ENCODE results near the gene FBXO4. TPM values are rescaled to one million over a fixed set of nuclear protein-coding genes. Genes with fewer than 3 reads are reported as not detected.

FBXO4 gene
- total and polyA plus RNA-seq, 2 of the 8 experiments (the other 6 are each of a cell fraction or from before 2014, with no cell fraction given) = 0.60 to 0.88 TPM

DNA sequence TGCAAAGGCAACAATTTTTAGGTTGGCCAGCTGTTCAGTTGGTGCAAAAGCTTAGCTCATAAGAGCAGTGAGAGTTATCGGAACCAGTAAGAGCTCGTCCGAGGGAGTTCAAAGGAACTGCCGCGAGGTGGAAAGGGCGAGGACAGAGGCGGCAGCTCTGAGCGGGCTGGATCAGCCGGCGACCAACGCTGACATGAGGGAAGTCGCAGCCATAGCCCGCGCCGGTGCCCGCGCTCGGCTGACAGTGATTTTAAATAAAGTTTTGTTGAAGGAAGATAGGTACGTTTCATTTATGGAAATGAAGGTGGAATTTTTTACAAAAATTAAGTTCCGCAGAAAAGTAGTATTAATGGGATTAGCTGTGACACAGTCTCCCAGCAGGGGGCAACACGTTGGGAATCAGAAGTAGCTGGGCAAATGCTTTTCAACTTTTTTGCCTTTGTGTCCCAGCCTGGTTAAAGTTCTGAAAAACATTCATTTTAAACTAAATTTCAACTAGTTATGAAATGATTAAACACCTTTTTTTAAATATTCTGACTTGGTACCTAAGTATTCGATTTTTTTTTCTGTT, 43.2 kb downstream of the FBXO4 start (continued):
- TF ChIP-seq, protein P1, sequence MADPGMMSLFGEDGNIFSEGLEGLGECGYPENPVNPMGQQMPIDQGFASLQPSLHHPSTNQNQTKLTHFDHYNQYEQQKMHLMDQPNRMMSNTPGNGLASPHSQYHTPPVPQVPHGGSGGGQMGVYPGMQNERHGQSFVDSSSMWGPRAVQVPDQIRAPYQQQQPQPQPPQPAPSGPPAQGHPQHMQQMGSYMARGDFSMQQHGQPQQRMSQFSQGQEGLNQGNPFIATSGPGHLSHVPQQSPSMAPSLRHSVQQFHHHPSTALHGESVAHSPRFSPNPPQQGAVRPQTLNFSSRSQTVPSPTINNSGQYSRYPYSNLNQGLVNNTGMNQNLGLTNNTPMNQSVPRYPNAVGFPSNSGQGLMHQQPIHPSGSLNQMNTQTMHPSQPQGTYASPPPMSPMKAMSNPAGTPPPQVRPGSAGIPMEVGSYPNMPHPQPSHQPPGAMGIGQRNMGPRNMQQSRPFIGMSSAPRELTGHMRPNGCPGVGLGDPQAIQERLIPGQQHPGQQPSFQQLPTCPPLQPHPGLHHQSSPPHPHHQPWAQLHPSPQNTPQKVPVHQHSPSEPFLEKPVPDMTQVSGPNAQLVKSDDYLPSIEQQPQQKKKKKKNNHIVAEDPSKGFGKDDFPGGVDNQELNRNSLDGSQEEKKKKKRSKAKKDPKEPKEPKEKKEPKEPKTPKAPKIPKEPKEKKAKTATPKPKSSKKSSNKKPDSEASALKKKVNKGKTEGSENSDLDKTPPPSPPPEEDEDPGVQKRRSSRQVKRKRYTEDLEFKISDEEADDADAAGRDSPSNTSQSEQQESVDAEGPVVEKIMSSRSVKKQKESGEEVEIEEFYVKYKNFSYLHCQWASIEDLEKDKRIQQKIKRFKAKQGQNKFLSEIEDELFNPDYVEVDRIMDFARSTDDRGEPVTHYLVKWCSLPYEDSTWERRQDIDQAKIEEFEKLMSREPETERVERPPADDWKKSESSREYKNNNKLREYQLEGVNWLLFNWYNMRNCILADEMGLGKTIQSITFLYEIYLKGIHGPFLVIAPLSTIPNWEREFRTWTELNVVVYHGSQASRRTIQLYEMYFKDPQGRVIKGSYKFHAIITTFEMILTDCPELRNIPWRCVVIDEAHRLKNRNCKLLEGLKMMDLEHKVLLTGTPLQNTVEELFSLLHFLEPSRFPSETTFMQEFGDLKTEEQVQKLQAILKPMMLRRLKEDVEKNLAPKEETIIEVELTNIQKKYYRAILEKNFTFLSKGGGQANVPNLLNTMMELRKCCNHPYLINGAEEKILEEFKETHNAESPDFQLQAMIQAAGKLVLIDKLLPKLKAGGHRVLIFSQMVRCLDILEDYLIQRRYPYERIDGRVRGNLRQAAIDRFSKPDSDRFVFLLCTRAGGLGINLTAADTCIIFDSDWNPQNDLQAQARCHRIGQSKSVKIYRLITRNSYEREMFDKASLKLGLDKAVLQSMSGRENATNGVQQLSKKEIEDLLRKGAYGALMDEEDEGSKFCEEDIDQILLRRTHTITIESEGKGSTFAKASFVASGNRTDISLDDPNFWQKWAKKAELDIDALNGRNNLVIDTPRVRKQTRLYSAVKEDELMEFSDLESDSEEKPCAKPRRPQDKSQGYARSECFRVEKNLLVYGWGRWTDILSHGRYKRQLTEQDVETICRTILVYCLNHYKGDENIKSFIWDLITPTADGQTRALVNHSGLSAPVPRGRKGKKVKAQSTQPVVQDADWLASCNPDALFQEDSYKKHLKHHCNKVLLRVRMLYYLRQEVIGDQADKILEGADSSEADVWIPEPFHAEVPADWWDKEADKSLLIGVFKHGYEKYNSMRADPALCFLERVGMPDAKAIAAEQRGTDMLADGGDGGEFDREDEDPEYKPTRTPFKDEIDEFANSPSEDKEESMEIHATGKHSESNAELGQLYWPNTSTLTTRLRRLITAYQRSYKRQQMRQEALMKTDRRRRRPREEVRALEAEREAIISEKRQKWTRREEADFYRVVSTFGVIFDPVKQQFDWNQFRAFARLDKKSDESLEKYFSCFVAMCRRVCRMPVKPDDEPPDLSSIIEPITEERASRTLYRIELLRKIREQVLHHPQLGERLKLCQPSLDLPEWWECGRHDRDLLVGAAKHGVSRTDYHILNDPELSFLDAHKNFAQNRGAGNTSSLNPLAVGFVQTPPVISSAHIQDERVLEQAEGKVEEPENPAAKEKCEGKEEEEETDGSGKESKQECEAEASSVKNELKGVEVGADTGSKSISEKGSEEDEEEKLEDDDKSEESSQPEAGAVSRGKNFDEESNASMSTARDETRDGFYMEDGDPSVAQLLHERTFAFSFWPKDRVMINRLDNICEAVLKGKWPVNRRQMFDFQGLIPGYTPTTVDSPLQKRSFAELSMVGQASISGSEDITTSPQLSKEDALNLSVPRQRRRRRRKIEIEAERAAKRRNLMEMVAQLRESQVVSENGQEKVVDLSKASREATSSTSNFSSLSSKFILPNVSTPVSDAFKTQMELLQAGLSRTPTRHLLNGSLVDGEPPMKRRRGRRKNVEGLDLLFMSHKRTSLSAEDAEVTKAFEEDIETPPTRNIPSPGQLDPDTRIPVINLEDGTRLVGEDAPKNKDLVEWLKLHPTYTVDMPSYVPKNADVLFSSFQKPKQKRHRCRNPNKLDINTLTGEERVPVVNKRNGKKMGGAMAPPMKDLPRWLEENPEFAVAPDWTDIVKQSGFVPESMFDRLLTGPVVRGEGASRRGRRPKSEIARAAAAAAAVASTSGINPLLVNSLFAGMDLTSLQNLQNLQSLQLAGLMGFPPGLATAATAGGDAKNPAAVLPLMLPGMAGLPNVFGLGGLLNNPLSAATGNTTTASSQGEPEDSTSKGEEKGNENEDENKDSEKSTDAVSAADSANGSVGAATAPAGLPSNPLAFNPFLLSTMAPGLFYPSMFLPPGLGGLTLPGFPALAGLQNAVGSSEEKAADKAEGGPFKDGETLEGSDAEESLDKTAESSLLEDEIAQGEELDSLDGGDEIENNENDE (IDR thresholded peaks at IDR 0.05; ENCODE audit: insufficient replicate concordance, low read length) = no peak
- TF ChIP-seq ASH2L (IDR thresholded peaks at IDR 0.05; ENCODE audit: low read length) = no peak
- no peak for TF ChIP-seq ZNF274 (IDR thresholded peaks at IDR 0.05; ENCODE audit: borderline replicate concordance, extremely low read depth, low read length)
- TF ChIP-seq CHD2 (IDR thresholded peaks at IDR 0.05; ENCODE audit: low read length) = no peak
- TF ChIP-seq CBX5 (IDR thresholded peaks at IDR 0.05; ENCODE audit: low read depth, low read length) = no peak
- no peak for TF ChIP-seq MAFK (IDR thresholded peaks at IDR 0.05; ENCODE audit: low read depth, low read length)
- no peak for TF ChIP-seq RBBP5 (IDR thresholded peaks at IDR 0.05; ENCODE audit: borderline replicate concordance, low read depth, low read length)
- no peak for TF ChIP-seq SIN3A (conservative IDR thresholded peaks at IDR 0.05 in 1 of 2, IDR thresholded peaks at IDR 0.05 in 1 of 2; ENCODE audit: low read depth in 1 of 2, low read length in 2 of 2)

Measured in H1 (cell line).